BLaER1 (cell line): ENCODE results near the gene NUDT1.
A peak's percentile ranks its signal among the peaks of the same experiment; 100 is the strongest.
"Not testable (repeated sequence)": the region's sequence is repeated elsewhere in the genome, so short reads cannot be mapped to it uniquely, and the experiment has no call there.

Experiments
- H3K27ac ChIP-seq: shearing (Covaris generic); formaldehyde crosslinking; 2 replicates; pipeline ENCODE4 v1.8.1; 2022
- H3K27me3 ChIP-seq: shearing (Covaris generic); formaldehyde crosslinking; 2 replicates; pipeline ENCODE4 v1.8.1; 2022
- H3K36me3 ChIP-seq: shearing (Covaris generic); formaldehyde crosslinking; 2 replicates; pipeline ENCODE4 v1.8.1; 2022
- H3K4me1 ChIP-seq: shearing (Covaris generic); formaldehyde crosslinking; 2 replicates; pipeline ENCODE4 v1.8.1; 2022
- H3K4me2 ChIP-seq: shearing (Covaris generic); formaldehyde crosslinking; 2 replicates; pipeline ENCODE4 v1.8.1; 2022
- H3K4me3 ChIP-seq: shearing (Covaris generic); formaldehyde crosslinking; 2 replicates; pipeline ENCODE4 v1.8.1; 2022
- H3K9ac ChIP-seq: shearing (Covaris generic); formaldehyde crosslinking; 2 replicates; pipeline ENCODE4 v1.8.1; 2022
- H3K9me3 ChIP-seq: shearing (Covaris generic); formaldehyde crosslinking; 2 replicates; pipeline ENCODE4 v1.8.1; 2022
- H4K20me1 ChIP-seq: shearing (Covaris generic); formaldehyde crosslinking; 2 replicates; pipeline ENCODE4 v1.8.1; 2022
- Cebpa-rat ChIP-seq: shearing (Covaris generic); IDR thresholded peaks from 2 replicates; pipeline ENCODE4 v1.8.1; 2022

The NUDT1 gene

DNA sequence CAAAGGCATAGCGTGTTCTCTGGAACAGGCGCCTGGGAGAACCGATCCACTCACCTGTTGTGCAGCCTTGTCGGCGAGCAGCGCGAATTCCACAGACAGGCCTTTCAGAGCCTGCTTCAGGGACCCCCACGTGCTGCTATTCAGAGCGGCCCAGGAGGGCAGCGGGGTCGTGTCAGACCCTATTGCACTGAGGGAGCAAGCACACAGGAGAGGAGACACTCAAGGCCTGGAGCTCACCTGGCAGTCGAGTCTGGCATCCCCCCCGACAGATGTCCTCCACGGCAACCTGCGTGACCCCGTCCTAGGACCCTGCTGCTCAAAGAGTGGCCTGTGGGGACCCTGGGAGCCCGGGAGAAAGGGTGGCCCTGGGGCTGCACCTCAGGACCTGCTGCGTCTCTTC lies 21.1 kb downstream of the NUDT1 start:
- no peak overlapping the region for H3K4me3 ChIP-seq
- TF ChIP-seq Cebpa-rat: no peak
- no peak overlapping the region for H3K27ac ChIP-seq
- H3K4me1 ChIP-seq: peaks cover 63% of the 10 kb centered on the region
- no peaks in the 10 kb centered on the region for H3K9me3 ChIP-seq
- H3K27me3 ChIP-seq: no peaks in the 10 kb centered on the region
- no peak overlapping the region for H3K9ac ChIP-seq
- H4K20me1 ChIP-seq: peaks cover 23% of the 10 kb centered on the region
- peaks cover 24% of the 10 kb centered on the region for H3K36me3 ChIP-seq
- H3K4me2 ChIP-seq: no peak overlapping the region

DNA sequence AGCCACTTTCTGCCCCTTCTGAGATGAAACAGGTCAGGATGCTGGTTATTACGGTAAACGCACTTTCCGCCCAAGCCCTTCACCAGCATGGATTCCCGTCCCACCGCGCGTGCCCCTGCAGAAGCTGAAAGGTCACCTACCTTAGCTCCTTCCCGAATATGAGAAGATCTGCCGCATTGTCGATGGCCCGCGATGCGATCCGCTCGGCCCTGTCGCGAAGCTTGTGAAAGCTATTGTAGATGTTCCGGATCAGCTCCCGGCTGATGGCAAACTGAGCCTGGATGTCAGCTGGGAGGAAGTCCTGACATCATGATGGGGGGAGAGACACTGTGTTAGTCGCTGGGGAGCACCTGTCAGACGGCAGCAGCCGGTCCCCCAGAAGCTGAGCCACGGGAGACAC lies 22.1 kb downstream of the NUDT1 start:
- no peak for TF ChIP-seq Cebpa-rat
- peak overlapping the region; percentile 57 for H3K4me2 ChIP-seq
- H3K9ac ChIP-seq: no peak overlapping the region
- H3K27me3 ChIP-seq: no peaks in the 10 kb centered on the region
- H3K4me3 ChIP-seq: no peak overlapping the region
- no peaks in the 10 kb centered on the region for H3K9me3 ChIP-seq
- no peak overlapping the region for H3K27ac ChIP-seq
- H3K36me3 ChIP-seq: peaks cover 24% of the 10 kb centered on the region
- H4K20me1 ChIP-seq: peaks cover 13% of the 10 kb centered on the region
- peaks cover 53% of the 10 kb centered on the region for H3K4me1 ChIP-seq

DNA sequence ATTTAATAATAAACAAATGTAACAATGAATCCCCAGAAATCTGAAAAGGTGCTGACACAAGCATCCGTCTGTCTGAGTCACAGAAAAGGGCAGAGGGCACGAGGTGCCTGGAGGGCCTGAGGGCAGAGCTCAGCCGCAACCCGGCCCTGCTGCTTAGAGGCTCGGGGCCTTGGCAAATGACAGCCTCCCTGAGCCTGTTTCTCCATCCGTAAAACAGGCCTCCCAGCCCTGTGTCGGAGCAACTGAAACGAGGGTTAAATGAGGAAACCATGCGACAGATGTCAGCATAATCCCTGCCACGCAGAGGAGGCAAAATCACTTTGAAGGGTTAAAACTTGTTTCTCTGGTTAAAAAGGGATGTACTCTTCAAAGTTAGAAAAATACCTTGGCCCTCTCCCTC lies 24.9 kb downstream of the NUDT1 start:
- Histone ChIP-seq H3K36me3 (peaks cover 48% of the 10 kb centered on the region), H3K27me3 (no peaks in the 10 kb centered on the region), H3K27ac (no peak overlapping the region), H3K9ac (no peak overlapping the region), H4K20me1 (no peaks in the 10 kb centered on the region), H3K9me3 (no peaks in the 10 kb centered on the region), H3K4me1 (peaks cover 49% of the 10 kb centered on the region), H3K4me2 (no peak overlapping the region), H3K4me3 (no peak overlapping the region)
- TF ChIP-seq Cebpa-rat: no peak

DNA sequence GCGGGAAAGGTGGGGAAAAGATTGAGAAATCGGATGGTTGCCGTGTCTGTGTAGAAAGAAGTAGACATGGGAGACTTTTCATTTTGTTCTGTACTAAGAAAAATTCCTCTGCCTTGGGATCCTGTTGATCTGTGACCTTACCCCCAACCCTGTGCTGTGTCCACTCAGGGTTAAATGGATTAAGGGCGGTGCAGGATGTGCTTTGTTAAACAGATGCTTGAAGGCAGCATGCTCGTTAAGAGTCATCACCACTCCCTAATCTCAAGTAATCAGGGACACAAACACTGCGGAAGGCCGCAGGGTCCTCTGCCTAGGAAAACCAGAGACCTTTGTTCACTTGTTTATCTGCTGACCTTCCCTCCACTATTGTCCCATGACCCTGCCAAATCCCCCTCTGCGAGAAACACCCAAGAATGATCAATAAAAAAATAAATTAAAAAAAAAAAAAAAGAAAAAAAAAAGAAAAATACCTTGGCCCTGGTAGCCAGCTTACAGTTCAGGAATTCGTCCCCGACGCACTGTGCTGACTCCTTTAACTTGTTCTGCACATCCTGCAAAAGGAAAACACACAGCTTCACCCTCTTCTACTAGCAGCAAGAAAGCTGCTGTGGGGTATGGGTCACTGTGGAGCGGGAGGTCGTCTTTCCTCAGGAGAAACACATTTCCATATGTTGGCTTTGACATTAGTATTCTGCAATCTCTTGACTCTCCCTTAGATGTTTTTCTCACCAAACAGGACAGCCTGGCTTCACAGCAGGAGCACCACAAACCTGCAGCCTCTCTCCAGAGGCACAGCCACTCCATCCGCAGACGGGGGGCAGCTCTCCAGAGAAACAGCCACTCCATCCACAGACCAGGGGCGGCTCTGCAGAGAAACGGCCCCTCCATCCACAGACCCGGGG lies 27.3 kb downstream of the NUDT1 start:
- H3K4me2 ChIP-seq, H4K20me1 ChIP-seq, H3K27me3 ChIP-seq, H3K9me3 ChIP-seq, H3K27ac ChIP-seq, H3K9ac ChIP-seq, H3K4me3 ChIP-seq: not testable (repeated sequence)
- H3K4me1 ChIP-seq: peaks cover 39% of the 10 kb centered on the region
- H3K36me3 ChIP-seq: peaks cover 49% of the 10 kb centered on the region

DNA sequence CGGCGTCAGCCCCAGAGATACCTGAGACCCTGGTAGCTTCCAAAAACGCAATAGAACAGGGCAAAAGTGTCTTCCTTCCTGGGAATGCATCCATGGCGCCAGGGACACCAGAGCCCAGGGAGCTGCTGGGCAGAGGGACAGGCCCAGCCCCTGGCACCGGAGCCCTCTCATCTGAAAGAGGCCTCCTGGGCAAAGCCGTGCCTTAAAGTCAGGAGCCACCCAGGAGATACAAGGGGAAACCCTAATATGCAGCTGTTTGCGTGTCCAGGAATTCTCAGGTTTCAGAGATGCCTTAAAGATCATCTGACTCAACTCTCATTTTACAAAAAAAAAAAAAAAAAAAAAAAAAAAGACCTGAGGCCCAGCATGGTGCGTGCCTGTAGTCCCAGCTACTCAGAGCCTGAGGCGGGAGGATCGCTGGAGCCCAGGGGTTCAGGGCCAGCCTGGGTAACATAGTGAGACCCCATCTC lies 28.0 kb downstream of the NUDT1 start:
- H3K4me1 ChIP-seq: peaks cover 32% of the 10 kb centered on the region
- H3K4me2 ChIP-seq: no peak overlapping the region
- H3K27ac ChIP-seq: no peak overlapping the region
- no peak for TF ChIP-seq Cebpa-rat
- H3K9ac ChIP-seq: no peak overlapping the region
- no peaks in the 10 kb centered on the region for H3K27me3 ChIP-seq
- H3K4me3 ChIP-seq: no peak overlapping the region
- H3K9me3 ChIP-seq: no peaks in the 10 kb centered on the region
- H4K20me1 ChIP-seq: peaks cover 7% of the 10 kb centered on the region; the same call in 1 of the 2 replicates
- peaks cover 56% of the 10 kb centered on the region for H3K36me3 ChIP-seq

DNA sequence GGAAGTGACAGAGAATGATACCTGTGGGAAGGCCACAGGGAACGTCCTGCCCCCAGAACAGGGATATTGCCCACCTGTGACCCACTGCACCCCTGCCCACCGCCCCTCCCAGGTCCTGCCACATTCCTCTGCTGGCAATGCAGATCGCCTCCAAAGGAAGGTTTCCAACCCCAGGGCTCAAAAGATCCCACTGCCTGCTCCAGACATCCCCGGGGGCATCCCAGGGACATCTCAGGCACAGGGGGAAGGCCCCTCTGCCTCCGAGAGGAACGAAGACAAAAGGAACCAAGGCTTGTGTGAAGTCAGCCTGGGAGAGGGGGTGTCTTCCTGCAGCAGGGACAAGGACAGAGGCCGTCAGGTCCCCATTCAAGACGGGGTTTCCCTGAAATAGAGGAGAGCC lies 28.5 kb downstream of the NUDT1 start:
- no peaks in the 10 kb centered on the region for H3K9me3 ChIP-seq
- H3K36me3 ChIP-seq: peaks cover 60% of the 10 kb centered on the region
- H3K9ac ChIP-seq: no peak overlapping the region
- H4K20me1 ChIP-seq: peaks cover 7% of the 10 kb centered on the region; the same call in 1 of the 2 replicates
- H3K27ac ChIP-seq: peak overlapping the region; percentile 64
- H3K4me3 ChIP-seq: no peak overlapping the region
- H3K4me1 ChIP-seq: peaks cover 28% of the 10 kb centered on the region
- H3K27me3 ChIP-seq: no peaks in the 10 kb centered on the region
- TF ChIP-seq Cebpa-rat: no peak
- H3K4me2 ChIP-seq: peak overlapping the region; percentile 73

DNA sequence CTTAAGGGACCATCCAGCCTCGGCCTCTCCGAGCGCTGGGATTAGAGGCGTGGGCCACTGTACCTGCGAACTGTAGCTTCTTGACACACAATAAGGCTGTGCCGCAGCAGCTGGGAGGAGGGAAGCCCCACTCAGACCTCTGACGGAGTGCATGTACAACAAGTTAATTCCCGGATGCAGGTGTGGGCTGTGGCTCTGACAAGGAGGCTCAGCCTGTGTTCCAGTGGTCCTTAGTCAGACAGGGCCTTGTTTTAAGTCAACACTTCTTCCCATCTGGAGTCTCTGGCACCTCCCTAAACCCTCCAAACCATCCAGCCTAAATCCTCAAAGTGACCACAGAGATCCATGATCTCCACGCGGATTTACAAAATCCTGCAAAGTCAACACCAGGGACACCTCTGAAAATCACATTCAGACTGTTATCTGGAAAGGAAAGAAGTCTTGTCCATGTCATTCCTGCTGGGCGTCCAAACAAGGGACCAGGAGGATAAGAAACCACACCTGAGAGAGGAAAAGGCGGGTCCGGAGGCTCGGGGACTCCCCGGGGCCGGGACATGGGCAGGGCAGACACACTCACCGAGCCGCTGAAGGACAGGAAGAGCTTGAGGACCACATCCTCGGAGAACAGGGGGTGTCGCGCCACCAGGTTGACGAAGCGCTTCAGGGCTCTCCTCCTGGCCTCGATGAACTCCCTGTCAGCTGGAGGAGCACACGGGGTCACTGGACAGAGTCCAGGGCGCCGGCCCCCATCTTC lies 29.4 kb downstream of the NUDT1 start:
- peak overlapping the region; percentile 50; the same call in 1 of the 2 replicates for H3K9ac ChIP-seq
- TF ChIP-seq Cebpa-rat: no peak
- H3K4me3 ChIP-seq: no peak overlapping the region
- peaks cover 65% of the 10 kb centered on the region for H3K36me3 ChIP-seq
- peaks cover 14% of the 10 kb centered on the region; the same call in 1 of the 2 replicates for H4K20me1 ChIP-seq
- H3K9me3 ChIP-seq: no peaks in the 10 kb centered on the region
- peak overlapping the region; percentile 64 for H3K27ac ChIP-seq
- H3K27me3 ChIP-seq: no peaks in the 10 kb centered on the region
- H3K4me2 ChIP-seq: peak overlapping the region; percentile 73
- H3K4me1 ChIP-seq: peaks cover 37% of the 10 kb centered on the region

DNA sequence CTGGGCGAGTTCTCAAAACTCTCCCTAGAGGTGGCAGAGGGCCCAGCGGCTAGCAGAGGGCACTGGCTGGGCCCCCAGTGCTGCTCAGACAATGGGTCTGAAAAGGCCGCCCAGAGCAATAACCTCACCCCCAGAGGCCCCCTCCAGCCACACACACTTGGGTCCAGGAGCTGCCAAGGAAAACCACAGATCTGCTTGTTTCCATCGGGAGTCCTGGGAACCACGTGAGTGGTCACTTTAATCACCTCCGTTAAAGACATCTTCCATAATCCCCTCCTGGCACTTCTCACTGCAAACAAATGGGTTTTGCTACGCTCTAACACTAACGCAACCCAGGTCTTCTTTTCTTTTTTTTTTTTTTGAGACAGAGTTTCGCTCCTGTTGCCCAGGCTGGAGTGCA lies 30.0 kb downstream of the NUDT1 start:
- no peak for TF ChIP-seq Cebpa-rat
- H3K9me3 ChIP-seq: no peaks in the 10 kb centered on the region
- H3K27ac ChIP-seq: peak overlapping the region; percentile 64; the same call in 1 of the 2 replicates
- H3K36me3 ChIP-seq: peaks cover 66% of the 10 kb centered on the region
- no peaks in the 10 kb centered on the region for H3K27me3 ChIP-seq
- H4K20me1 ChIP-seq: peaks cover 19% of the 10 kb centered on the region; the same call in 1 of the 2 replicates
- peaks cover 37% of the 10 kb centered on the region for H3K4me1 ChIP-seq
- H3K9ac ChIP-seq: no peak overlapping the region
- H3K4me2 ChIP-seq: peak overlapping the region; percentile 73
- no peak overlapping the region for H3K4me3 ChIP-seq

DNA sequence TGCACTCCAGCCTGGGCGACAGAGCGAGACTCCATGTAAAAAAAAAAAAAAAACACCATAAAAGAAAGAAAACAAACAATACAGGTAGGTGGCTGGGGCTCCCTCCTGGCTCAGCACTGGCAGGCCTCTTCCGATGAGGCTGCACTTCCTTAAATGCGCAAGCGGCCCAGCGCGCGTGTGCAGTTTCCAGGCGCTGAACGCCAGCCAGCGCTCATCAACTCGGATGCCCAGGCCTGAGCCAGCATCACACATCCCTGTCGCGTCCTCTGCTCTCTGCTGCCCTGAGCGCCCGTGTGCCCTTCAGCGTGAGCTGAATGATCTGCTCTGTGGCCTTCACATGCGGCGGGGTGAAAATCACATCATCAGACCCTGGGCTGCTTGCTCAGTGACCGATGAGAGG lies 31.8 kb downstream of the NUDT1 start:
- H3K36me3 ChIP-seq: peaks cover 76% of the 10 kb centered on the region
- H3K4me3 ChIP-seq: no peak overlapping the region
- H3K27ac ChIP-seq: no peak overlapping the region
- no peak for TF ChIP-seq Cebpa-rat
- no peak overlapping the region for H3K4me2 ChIP-seq
- peaks cover 27% of the 10 kb centered on the region; the same call in 1 of the 2 replicates for H4K20me1 ChIP-seq
- no peaks in the 10 kb centered on the region for H3K27me3 ChIP-seq
- H3K9ac ChIP-seq: no peak overlapping the region
- no peaks in the 10 kb centered on the region for H3K9me3 ChIP-seq
- peaks cover 37% of the 10 kb centered on the region for H3K4me1 ChIP-seq

DNA sequence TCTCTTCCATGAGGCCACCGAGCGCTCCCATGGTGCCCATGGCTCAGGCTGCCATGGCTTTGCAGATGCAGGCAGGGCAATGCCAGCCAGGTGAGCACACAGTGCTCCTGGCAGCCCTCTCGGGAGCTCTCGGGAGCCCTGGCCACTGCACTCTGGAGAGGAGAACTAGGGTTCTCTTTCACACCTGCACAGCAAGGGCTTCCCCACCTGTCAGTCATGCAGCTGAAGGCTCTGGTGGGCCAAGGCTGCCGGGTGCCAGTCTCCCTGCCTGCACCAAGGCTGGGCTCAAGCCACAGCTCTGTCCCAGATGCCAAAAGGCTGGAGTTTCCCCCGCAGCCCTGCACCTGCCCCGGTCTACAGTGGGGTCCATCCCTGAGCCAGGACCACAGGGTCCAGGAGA lies 32.6 kb downstream of the NUDT1 start:
- no peak overlapping the region for H3K9ac ChIP-seq
- peaks cover 73% of the 10 kb centered on the region for H3K36me3 ChIP-seq
- peaks cover 41% of the 10 kb centered on the region for H3K4me1 ChIP-seq
- TF ChIP-seq Cebpa-rat: no peak
- H3K9me3 ChIP-seq: no peaks in the 10 kb centered on the region
- H3K27ac ChIP-seq: no peak overlapping the region
- no peak overlapping the region for H3K4me3 ChIP-seq
- no peak overlapping the region for H3K4me2 ChIP-seq
- H4K20me1 ChIP-seq: peaks cover 31% of the 10 kb centered on the region; the same call in 1 of the 2 replicates
- no peaks in the 10 kb centered on the region for H3K27me3 ChIP-seq
